PC-9 (cell line): ENCODE results near the gene USP13. TPM values are rescaled to one million over a fixed set of nuclear protein-coding genes. Genes with fewer than 3 reads are reported as not detected.
A peak's percentile ranks its signal among the peaks of the same experiment; 100 is the strongest.

Source experiments
- BruUV-seq: library from RNA; stranded (reverse); fragments of 400-500 nt; replicated peaks from 2 replicates; lab custom pipeline; 2021; lab: Mats Ljungman, UMichigan
- CTCF ChIA-PET: fragments of 300-600 bp; sonication (Branson Sonifier 250); formaldehyde crosslinking; loops from one replicate; lab custom pipeline; 2022; ENCODE audit warnings: antibody characterized with exemption; lab: Charles Lee
- POLR2A ChIA-PET: fragments of 300-600 bp; sonication (Branson Sonifier 250); formaldehyde crosslinking; loops from one replicate; lab custom pipeline; 2022; ENCODE audit warnings: antibody characterized with exemption; ENCODE audit not compliant: unreplicated experiment; lab: Charles Lee
- DNase-seq, 2 experiments: peaks; one replicate each; pipeline versions ENCODE4 v3.0.0 to v3.0.0-alpha.2; 2015 to 2022; ENCODE audit warnings: mixed read lengths in 1 of 2
- H2AFZ ChIP-seq: fragments of 200-600 bp; sonication (generic); 2 replicates; pipeline ENCODE4 v1.8.1; 2017; ENCODE audit warnings: antibody characterized with exemption
- H3F3A ChIP-seq: fragments of 200-600 bp; sonication (generic); 2 replicates; pipeline ENCODE4 v1.8.1; 2017; ENCODE audit warnings: antibody characterized with exemption, mild to moderate bottlenecking, low read depth; ENCODE audit not compliant: insufficient read depth
- H3K27ac ChIP-seq: fragments of 200-600 bp; sonication (generic); 2 replicates; pipeline ENCODE4 v1.6.1; 2016; ENCODE audit warnings: mixed run types
- H3K27me3 ChIP-seq: fragments of 200-600 bp; sonication (generic); 2 replicates; pipeline ENCODE4 v1.6.1; 2016; ENCODE audit warnings: low read depth, mixed run types; ENCODE audit not compliant: insufficient read depth
- H3K36me3 ChIP-seq: fragments of 200-600 bp; sonication (generic); 2 replicates; pipeline ENCODE4 v1.6.1; 2016; ENCODE audit warnings: low read depth, mixed run types
- H3K4me1 ChIP-seq: fragments of 200-600 bp; sonication (generic); replicated peaks from 2 replicates; pipeline ENCODE4 v1.6.1; 2016; ENCODE audit warnings: mixed run types; ENCODE audit not compliant: insufficient read depth
- H3K4me2 ChIP-seq: fragments of 200-600 bp; sonication (generic); 2 replicates; pipeline ENCODE4 v1.6.1; 2017; ENCODE audit warnings: mixed run types
- H3K4me3 ChIP-seq: fragments of 200-600 bp; sonication (generic); 2 replicates; pipeline ENCODE4 v1.6.1; 2016; ENCODE audit warnings: mixed run types
- H3K79me2 ChIP-seq: fragments of 200-600 bp; sonication (generic); 2 replicates; pipeline ENCODE4 v1.6.1; 2017; ENCODE audit warnings: low read depth, mixed run types
- H3K9me2 ChIP-seq: fragments of 200-600 bp; sonication (generic); 2 replicates; pipeline ENCODE4 v1.8.1; 2017; ENCODE audit warnings: mild to moderate bottlenecking; ENCODE audit not compliant: insufficient read depth
- H3K9me3 ChIP-seq: fragments of 200-600 bp; sonication (generic); 2 replicates; pipeline ENCODE4 v1.8.1; 2016; ENCODE audit warnings: low read depth; ENCODE audit not compliant: insufficient read depth
- H4K20me1 ChIP-seq: fragments of 200-600 bp; sonication (generic); 2 replicates; pipeline ENCODE4 v1.8.1; 2017; ENCODE audit not compliant: insufficient read depth
- EZH2 ChIP-seq: fragments of 200-600 bp; sonication (generic); IDR thresholded peaks from 2 replicates; pipeline ENCODE4 v1.8.0; 2017; ENCODE audit warnings: antibody characterized with exemption, low read depth
- intact Hi-C: fragments of 100-400 bp; cut with micrococcal nuclease; formaldehyde crosslinking; loops from one replicate; pipeline ENCODE4 v1.10.0; 2022; ENCODE audit not compliant: unreplicated experiment
- total RNA-seq: library from RNA; stranded (reverse); gene quantifications from 2 replicates; pipeline ENCODE4 v1.2.3, GENCODE V29; 2021
- TF ChIP-seq, protein P1 (sequence below): fragments of 200-600 bp; sonication (generic); conservative IDR thresholded peaks from 2 replicates; pipeline ENCODE4 v1.6.1; 2017; ENCODE audit warnings: mixed run types, antibody characterized with exemption, mild to moderate bottlenecking, moderate library complexity

Gene USP13
- total RNA-seq, 1 experiment from 2014 or later: 24.7 TPM

DNA sequence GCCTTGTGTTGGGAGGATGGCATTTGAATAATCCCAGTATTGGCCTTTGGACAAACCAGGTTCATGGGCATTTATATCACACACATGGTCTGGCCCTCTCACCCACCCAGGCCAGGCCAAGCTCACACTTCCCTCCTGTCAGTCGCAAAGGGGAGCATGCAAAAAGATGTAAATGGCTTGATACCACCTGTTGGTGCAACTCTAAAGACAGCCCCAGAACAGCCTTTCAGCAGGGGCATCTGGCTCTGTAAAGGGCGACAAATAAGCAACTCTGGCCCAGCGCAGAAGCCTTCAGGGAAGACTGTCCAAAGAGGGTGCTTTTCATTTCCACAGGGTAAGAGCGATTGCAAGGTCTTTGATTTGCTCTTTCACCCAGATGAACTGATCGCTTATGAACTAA is 91.8 kb downstream of the USP13 start:
- no peaks in the 10 kb centered on the region for H3K9me3 ChIP-seq
- peak in 1 of 2 experiments; percentile 26 for DNase-seq
- H4K20me1 ChIP-seq: no peaks in the 10 kb centered on the region
- intact Hi-C loops: no loop called here
- no peak overlapping the region for H3K4me3 ChIP-seq
- no peak overlapping the region for H3K4me2 ChIP-seq
- TF ChIP-seq, protein P1, sequence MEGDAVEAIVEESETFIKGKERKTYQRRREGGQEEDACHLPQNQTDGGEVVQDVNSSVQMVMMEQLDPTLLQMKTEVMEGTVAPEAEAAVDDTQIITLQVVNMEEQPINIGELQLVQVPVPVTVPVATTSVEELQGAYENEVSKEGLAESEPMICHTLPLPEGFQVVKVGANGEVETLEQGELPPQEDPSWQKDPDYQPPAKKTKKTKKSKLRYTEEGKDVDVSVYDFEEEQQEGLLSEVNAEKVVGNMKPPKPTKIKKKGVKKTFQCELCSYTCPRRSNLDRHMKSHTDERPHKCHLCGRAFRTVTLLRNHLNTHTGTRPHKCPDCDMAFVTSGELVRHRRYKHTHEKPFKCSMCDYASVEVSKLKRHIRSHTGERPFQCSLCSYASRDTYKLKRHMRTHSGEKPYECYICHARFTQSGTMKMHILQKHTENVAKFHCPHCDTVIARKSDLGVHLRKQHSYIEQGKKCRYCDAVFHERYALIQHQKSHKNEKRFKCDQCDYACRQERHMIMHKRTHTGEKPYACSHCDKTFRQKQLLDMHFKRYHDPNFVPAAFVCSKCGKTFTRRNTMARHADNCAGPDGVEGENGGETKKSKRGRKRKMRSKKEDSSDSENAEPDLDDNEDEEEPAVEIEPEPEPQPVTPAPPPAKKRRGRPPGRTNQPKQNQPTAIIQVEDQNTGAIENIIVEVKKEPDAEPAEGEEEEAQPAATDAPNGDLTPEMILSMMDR: no peak
- no peak for TF ChIP-seq EZH2
- no peaks in the 10 kb centered on the region for H3K27me3 ChIP-seq
- H3K79me2 ChIP-seq: no peaks in the 10 kb centered on the region
- POLR2A ChIA-PET: no interaction called here
- H2AFZ ChIP-seq: no peak overlapping the region
- no peak overlapping the region for H3K27ac ChIP-seq
- CTCF ChIA-PET: no interaction called here
- H3K9me2 ChIP-seq: no peaks in the 10 kb centered on the region
- peaks cover 3% of the 10 kb centered on the region; the same call in 1 of the 2 replicates for H3K36me3 ChIP-seq
- no peaks in the 10 kb centered on the region for H3F3A ChIP-seq
- no TSS peak for BruUV-seq
- H3K4me1 ChIP-seq: no peaks in the 10 kb centered on the region

DNA sequence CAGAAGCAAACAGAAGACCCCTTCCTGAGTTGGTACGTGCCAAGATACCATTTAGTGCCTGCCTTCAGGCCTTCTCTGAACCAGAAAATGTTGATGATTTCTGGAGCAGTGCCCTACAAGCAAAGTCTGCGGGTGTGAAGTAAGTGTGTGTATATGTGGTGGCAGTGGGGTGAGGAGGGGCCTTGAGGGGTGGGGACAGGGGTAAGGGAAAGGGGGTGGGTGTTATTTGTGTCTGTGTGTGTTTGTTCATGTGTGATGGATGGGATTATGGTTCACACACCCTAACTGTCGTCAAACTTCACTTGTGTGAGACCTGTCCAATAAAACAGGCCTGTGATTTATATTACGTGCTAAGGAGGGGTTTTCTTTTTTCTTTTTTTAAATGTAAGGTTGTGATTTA is 92.2 kb downstream of the USP13 start:
- H3K4me3 ChIP-seq: no peak overlapping the region
- H3K9me3 ChIP-seq: no peaks in the 10 kb centered on the region
- no peaks in the 10 kb centered on the region for H3K9me2 ChIP-seq
- TF ChIP-seq EZH2: no peak
- TF ChIP-seq, protein P1: no peak
- H4K20me1 ChIP-seq: no peaks in the 10 kb centered on the region
- H3K4me1 ChIP-seq: no peaks in the 10 kb centered on the region
- CTCF ChIA-PET: no interaction called here
- no peak for DNase-seq
- H3K27me3 ChIP-seq: no peaks in the 10 kb centered on the region
- no peak overlapping the region for H2AFZ ChIP-seq
- no peak overlapping the region for H3K4me2 ChIP-seq
- no peaks in the 10 kb centered on the region for H3F3A ChIP-seq
- peaks cover 3% of the 10 kb centered on the region; the same call in 1 of the 2 replicates for H3K36me3 ChIP-seq
- no peak overlapping the region for H3K27ac ChIP-seq
- POLR2A ChIA-PET: no interaction called here
- no TSS peak for BruUV-seq
- H3K79me2 ChIP-seq: no peaks in the 10 kb centered on the region
- intact Hi-C loops: no loop called here

DNA sequence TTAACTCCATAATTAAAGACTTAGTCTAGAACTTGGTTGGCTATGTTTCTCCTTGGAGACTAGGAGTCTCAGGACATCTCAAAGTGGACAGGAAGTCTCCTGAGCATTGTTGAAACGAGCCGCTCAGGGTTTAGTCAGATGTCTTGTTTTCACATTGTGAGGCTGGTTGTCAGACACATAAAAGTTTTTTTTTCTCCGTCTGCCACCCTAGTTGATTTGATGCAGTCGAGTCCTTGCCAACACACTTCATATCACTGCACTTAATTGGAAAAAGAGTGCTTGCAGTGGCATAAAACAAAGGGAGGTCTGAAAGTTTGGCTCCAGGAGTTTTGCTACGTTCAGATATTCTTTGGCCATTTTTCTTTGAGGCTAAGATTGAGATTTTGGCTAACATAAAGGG is 92.9 kb downstream of the USP13 start:
- H3K9me3 ChIP-seq: no peaks in the 10 kb centered on the region
- no peaks in the 10 kb centered on the region for H3K9me2 ChIP-seq
- H3K4me2 ChIP-seq: no peak overlapping the region
- intact Hi-C loops: no loop called here
- no peaks in the 10 kb centered on the region for H3K27me3 ChIP-seq
- H2AFZ ChIP-seq: no peak overlapping the region
- H3K79me2 ChIP-seq: no peaks in the 10 kb centered on the region
- DNase-seq: no peak
- H4K20me1 ChIP-seq: no peaks in the 10 kb centered on the region
- ChIA-PET CTCF (no interaction called here), POLR2A (no interaction called here)
- H3K4me3 ChIP-seq: no peak overlapping the region
- no peak overlapping the region for H3K27ac ChIP-seq
- no TSS peak for BruUV-seq
- TF ChIP-seq EZH2: no peak
- TF ChIP-seq, protein P1: no peak
- H3K4me1 ChIP-seq: no peaks in the 10 kb centered on the region
- H3F3A ChIP-seq: no peaks in the 10 kb centered on the region
- peaks cover 3% of the 10 kb centered on the region; the same call in 1 of the 2 replicates for H3K36me3 ChIP-seq
